Loucy (cell line): Measurements from ENCODE around the gene NKAIN4.

Source experiments
- EZH2phosphoT487 ChIP-seq: fragments of 200-600 bp; IDR thresholded peaks from 2 replicates; pipeline ENCODE4 v1.6.1; 2018; ENCODE audit warnings: antibody characterized with exemption, mild to moderate bottlenecking, moderate library complexity, borderline replicate concordance
- TF ChIP-seq, protein P1 (sequence below): fragments of 200-600 bp; sonication (generic); conservative IDR thresholded peaks from 2 replicates; pipeline ENCODE4 v1.5.1; 2014; ENCODE audit warnings: mild to moderate bottlenecking, antibody characterized with exemption, low read length

DNA sequence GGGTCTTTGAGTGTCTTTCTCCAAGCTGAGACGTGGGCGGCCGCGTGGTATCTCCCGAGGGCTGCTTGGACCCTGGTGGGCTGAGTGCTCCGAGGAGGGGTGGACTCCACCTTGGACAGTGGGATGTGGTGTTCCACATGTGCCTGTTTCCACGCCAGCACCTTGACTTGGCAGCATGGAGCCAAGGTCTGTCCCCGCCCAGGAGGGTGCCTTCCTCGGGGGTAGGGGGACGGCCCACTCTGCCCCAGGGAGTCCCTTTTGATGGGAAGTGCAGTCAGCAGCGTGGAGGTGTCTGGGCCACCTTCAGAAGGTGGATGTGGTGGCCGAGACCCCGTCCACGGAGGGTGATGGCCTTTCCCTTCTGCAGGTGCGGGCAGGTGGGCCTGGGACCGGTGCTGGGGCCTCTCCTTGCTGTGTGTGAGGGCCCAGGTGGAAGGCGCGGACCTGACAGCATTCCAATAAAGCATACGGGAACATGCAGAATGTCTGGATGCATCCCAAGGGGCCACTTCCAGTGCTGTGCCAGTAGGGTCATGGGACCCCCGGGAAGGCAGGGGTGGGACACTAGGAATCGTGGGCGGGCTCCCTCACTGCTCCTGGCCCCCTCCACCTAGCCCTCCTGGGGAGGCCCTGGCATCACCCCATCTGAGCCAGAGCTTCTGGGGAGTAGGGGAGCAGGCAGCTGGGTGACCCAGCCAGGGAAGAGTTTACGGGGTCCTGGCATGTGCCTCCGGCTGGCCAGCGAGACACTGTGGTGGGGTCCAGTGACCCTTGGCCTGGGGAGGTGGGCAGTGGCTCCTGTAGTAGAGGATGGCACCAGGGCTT is 35.3 kb upstream of the NKAIN4 start:
- TF ChIP-seq, protein P1, sequence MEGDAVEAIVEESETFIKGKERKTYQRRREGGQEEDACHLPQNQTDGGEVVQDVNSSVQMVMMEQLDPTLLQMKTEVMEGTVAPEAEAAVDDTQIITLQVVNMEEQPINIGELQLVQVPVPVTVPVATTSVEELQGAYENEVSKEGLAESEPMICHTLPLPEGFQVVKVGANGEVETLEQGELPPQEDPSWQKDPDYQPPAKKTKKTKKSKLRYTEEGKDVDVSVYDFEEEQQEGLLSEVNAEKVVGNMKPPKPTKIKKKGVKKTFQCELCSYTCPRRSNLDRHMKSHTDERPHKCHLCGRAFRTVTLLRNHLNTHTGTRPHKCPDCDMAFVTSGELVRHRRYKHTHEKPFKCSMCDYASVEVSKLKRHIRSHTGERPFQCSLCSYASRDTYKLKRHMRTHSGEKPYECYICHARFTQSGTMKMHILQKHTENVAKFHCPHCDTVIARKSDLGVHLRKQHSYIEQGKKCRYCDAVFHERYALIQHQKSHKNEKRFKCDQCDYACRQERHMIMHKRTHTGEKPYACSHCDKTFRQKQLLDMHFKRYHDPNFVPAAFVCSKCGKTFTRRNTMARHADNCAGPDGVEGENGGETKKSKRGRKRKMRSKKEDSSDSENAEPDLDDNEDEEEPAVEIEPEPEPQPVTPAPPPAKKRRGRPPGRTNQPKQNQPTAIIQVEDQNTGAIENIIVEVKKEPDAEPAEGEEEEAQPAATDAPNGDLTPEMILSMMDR: no peak
- no peak for TF ChIP-seq EZH2phosphoT487
